CD14-positive monocyte (primary cell): Measurements from ENCODE around the gene MAP1LC3A. TPM values are rescaled to one million over a fixed set of nuclear protein-coding genes. Genes with fewer than 3 reads are reported as not detected.

ENCODE experiments used
- DNase-seq, 3 donors: peaks; one replicate each; pipeline ENCODE4 v3.0.0-alpha.2; 2011 to 2022
- H2AFZ ChIP-seq: 2 replicates; pipeline ENCODE4 v1.6.0; 2012; ENCODE audit warnings: mild to moderate bottlenecking, low read depth, low read length, inconsistent platforms; ENCODE audit not compliant: insufficient read depth, poor library complexity, severe bottlenecking
- H3K27ac ChIP-seq, 2 donors: 1 replicate in 1 of 2; 2 replicates in 1 of 2; pipeline ENCODE4 v1.5.1; 2012 to 2013; ENCODE audit warnings: low read length in 2 of 2, control low read depth in 1 of 2, inconsistent platforms in 1 of 2, low read depth in 1 of 2, mild to moderate bottlenecking in 1 of 2
- H3K27me3 ChIP-seq, 2 donors: one replicate each; pipeline versions ENCODE4 v1.6.0 to v1.6.1; 2011 to 2013; ENCODE audit warnings: low read length in 2 of 2; ENCODE audit not compliant: control insufficient read depth in 2 of 2, insufficient read depth in 2 of 2
- H3K36me3 ChIP-seq, 2 donors: replicated peaks in 1 of 2; 1 replicate in 1 of 2; 2 replicates in 1 of 2; pipeline versions ENCODE4 v1.5.1 to v1.6.1; 2012 to 2013; ENCODE audit warnings: low read length in 2 of 2, control low read depth in 1 of 2, inconsistent platforms in 1 of 2, mild to moderate bottlenecking in 1 of 2; ENCODE audit not compliant: insufficient read depth in 2 of 2, control insufficient read depth in 1 of 2
- H3K4me1 ChIP-seq, 2 donors: 1 replicate in 1 of 2; 2 replicates in 1 of 2; pipeline versions ENCODE4 v1.5.1 to v1.6.1; 2012 to 2013; ENCODE audit warnings: low read length in 2 of 2, control low read depth in 1 of 2, inconsistent platforms in 1 of 2, mild to moderate bottlenecking in 1 of 2, moderate library complexity in 1 of 2; ENCODE audit not compliant: insufficient read depth in 2 of 2, control insufficient read depth in 1 of 2
- H3K4me2 ChIP-seq: replicated peaks from 2 replicates; pipeline ENCODE3; 2012; ENCODE audit warnings: low read length, moderate library complexity, mild to moderate bottlenecking; ENCODE audit not compliant: poor library complexity, severe bottlenecking; ENCODE audit errors: extremely low read depth
- H3K4me3 ChIP-seq, 3 experiments: fragments of 200-600 bp in 1 of 3; sonication (generic) in 1 of 3; replicated peaks in 1 of 3; 1 replicate in 2 of 3; 2 replicates in 1 of 3; pipeline ENCODE4 v1.5.1; 2011 to 2013; ENCODE audit warnings: low read length in 3 of 3, mild to moderate bottlenecking in 3 of 3, control low read depth in 2 of 3, low read depth in 2 of 3, inconsistent platforms in 1 of 3, moderate library complexity in 1 of 3
- H3K79me2 ChIP-seq: 2 replicates; pipeline ENCODE4 v1.6.0; 2012; ENCODE audit warnings: mild to moderate bottlenecking, control low read depth, inconsistent platforms, low read length, moderate library complexity; ENCODE audit not compliant: insufficient read depth
- H3K9ac ChIP-seq: 2 replicates; pipeline ENCODE4 v1.6.0; 2017; ENCODE audit warnings: low read length, mild to moderate bottlenecking; ENCODE audit not compliant: insufficient read depth, poor library complexity, severe bottlenecking
- H3K9me3 ChIP-seq, 2 donors: replicated peaks in 1 of 2; 1 replicate in 1 of 2; 2 replicates in 1 of 2; pipeline versions ENCODE4 v1.5.1 to v1.6.1; 2012 to 2013; ENCODE audit warnings: low read length in 2 of 2, control low read depth in 1 of 2; ENCODE audit not compliant: control insufficient read depth in 1 of 2, insufficient read depth in 1 of 2
- H4K20me1 ChIP-seq: 2 replicates; pipeline ENCODE4 v1.6.0; 2012; ENCODE audit warnings: mild to moderate bottlenecking, low read length, control low read depth, moderate library complexity; ENCODE audit not compliant: insufficient read depth
- H3K27ac Mint-ChIP-seq, 7 donors: one replicate each; pipeline ENCODE4 v1.8.0; 2020; ENCODE audit warnings: mild to moderate bottlenecking in 7 of 7, mixed read lengths in 7 of 7, moderate library complexity in 6 of 7, inconsistent platforms in 2 of 7
- H3K27me3 Mint-ChIP-seq, 3 donors: one replicate each; pipeline ENCODE4 v1.8.0; 2021 to 2022; ENCODE audit warnings: low read depth in 3 of 3, mild to moderate bottlenecking in 3 of 3, mixed read lengths in 3 of 3, moderate library complexity in 3 of 3, inconsistent platforms in 1 of 3
- H3K36me3 Mint-ChIP-seq, 2 donors: one replicate each; pipeline ENCODE4 v1.8.0; 2020; ENCODE audit warnings: mixed read lengths in 2 of 2, inconsistent platforms in 1 of 2, mild to moderate bottlenecking in 1 of 2
- H3K4me1 Mint-ChIP-seq: one replicate; pipeline ENCODE4 v1.8.0; 2020; ENCODE audit warnings: mild to moderate bottlenecking, mixed read lengths
- H3K4me3 Mint-ChIP-seq, 2 donors: one replicate each; pipeline ENCODE4 v1.8.0; 2020; ENCODE audit warnings: mild to moderate bottlenecking in 2 of 2, mixed read lengths in 2 of 2, moderate library complexity in 1 of 2
- H3K9me3 Mint-ChIP-seq, 7 donors: one replicate each; pipeline ENCODE4 v1.8.0; 2020 to 2022; ENCODE audit warnings: mixed read lengths in 7 of 7, mild to moderate bottlenecking in 6 of 7, moderate library complexity in 6 of 7, inconsistent platforms in 2 of 7
- CTCF ChIP-seq: fragments of 200-600 bp; IDR thresholded peaks from one replicate; pipeline ENCODE4 v1.8.0; 2022; ENCODE audit warnings: antibody characterized with exemption, mild to moderate bottlenecking
- WGBS: methylation state at CpG from one replicate; pipeline ENCODE4 v1.1.5; 2013; ENCODE audit warnings: missing lambda C conversion rate; ENCODE audit not compliant: insufficient coverage; 5-methylcytosine and 5-hydroxymethylcytosine counted together
- intact Hi-C, 2 donors: fragments of 100-400 bp; cut with micrococcal nuclease; formaldehyde crosslinking; loops; one replicate each; pipeline versions ENCODE4 v1.15.0 to v1.15.1; 2023
- polyA plus RNA-seq, 3 donors: library from polyadenylated mRNA; depleted of rRNA in 1 of 3; unstranded in 2 of 3; stranded (reverse) in 1 of 3; fragments of 300-500 nt in 2 of 3; fragments of >200 nt in 1 of 3; fragmentation: Illumina TruSeq in 2 of 3; gene quantifications; 1 replicate in 2 of 3; 2 replicates in 1 of 3; pipeline ENCODE4 v1.2.3, GENCODE V29; 2012 to 2021

The MAP1LC3A gene
- polyA plus RNA-seq, 3 donors, result 2.5 to 7.7 (median 2.6) TPM

GRCh38 chr20:34583544-34583943 is 25.0 kb downstream of the MAP1LC3A start:
- no peak overlapping the region for H2AFZ ChIP-seq
- Mint-ChIP-seq H3K27me3 (peaks cover 0 to 2% (median 0%) of the 10 kb centered on the region in 3 donors), H3K4me3 (no peak overlapping the region), H3K9me3 (no peaks in the 10 kb centered on the region), H3K4me1 (peaks cover 9% of the 10 kb centered on the region), H3K36me3 (peaks cover 24 to 34% of the 10 kb centered on the region in 2 donors), H3K27ac (no peak overlapping the region)
- TF ChIP-seq CTCF, result no peak
- no peak overlapping the region for H3K4me3 ChIP-seq
- peaks cover 14 to 63% of the 10 kb centered on the region in 2 donors for H3K36me3 ChIP-seq
- no peak overlapping the region for H3K4me2 ChIP-seq
- WGBS, result 48% methylated on average over 6 of the region's 6 CpGs
- H4K20me1 ChIP-seq, result no peaks in the 10 kb centered on the region
- H3K27me3 ChIP-seq, result no peaks in the 10 kb centered on the region
- H3K79me2 ChIP-seq, result no peaks in the 10 kb centered on the region
- no peak for DNase-seq
- intact Hi-C loops, result no loop called here
- no peaks in the 10 kb centered on the region for H3K9me3 ChIP-seq
- no peak overlapping the region for H3K27ac ChIP-seq
- no peak overlapping the region for H3K9ac ChIP-seq
- H3K4me1 ChIP-seq, result peaks cover 8 to 10% of the 10 kb centered on the region in 2 donors

GRCh38 chr20:34585019-34585418 is 26.5 kb downstream of the MAP1LC3A start:
- H3K79me2 ChIP-seq, result no peaks in the 10 kb centered on the region
- Mint-ChIP-seq H3K4me3 (no peak overlapping the region), H3K27me3 (peaks cover 0 to 2% (median 0%) of the 10 kb centered on the region in 3 donors), H3K9me3 (no peaks in the 10 kb centered on the region), H3K27ac (no peak overlapping the region), H3K36me3 (peaks cover 21 to 29% of the 10 kb centered on the region in 2 donors), H3K4me1 (peaks cover 8% of the 10 kb centered on the region)
- no peak for DNase-seq
- H3K4me1 ChIP-seq, result peaks cover 7% of the 10 kb centered on the region in 2 donors
- no peak overlapping the region for H3K4me3 ChIP-seq
- no peak overlapping the region for H2AFZ ChIP-seq
- no peak overlapping the region for H3K4me2 ChIP-seq
- no peaks in the 10 kb centered on the region for H4K20me1 ChIP-seq
- 100% methylated on average over 4 of the region's 5 CpGs for WGBS
- no peaks in the 10 kb centered on the region for H3K9me3 ChIP-seq
- H3K36me3 ChIP-seq, result peaks cover 15 to 61% of the 10 kb centered on the region in 2 donors
- no peak for TF ChIP-seq CTCF
- H3K27me3 ChIP-seq, result no peaks in the 10 kb centered on the region
- intact Hi-C loops, result no loop called here
- no peak overlapping the region for H3K9ac ChIP-seq
- H3K27ac ChIP-seq, result no peak overlapping the region
